SK-N-SH treated with all-trans-retinoic acid at 6 μM for 48 hours (cell line): ENCODE measurements around the gene IFT122.

Experiments used
- ATAC-seq: fragments of 200-7000 bp; cut with Tn5 transposase; 3 replicates; pipeline ENCODE4 v1.9.1; 2020; ENCODE audit warnings: mild to moderate bottlenecking, moderate library complexity
- BACH2 ChIP-seq: fragments of 250-450 bp; sonication (Bioruptor Pico); IDR thresholded peaks from 2 replicates; pipeline ENCODE4 v1.9.0; 2021; ENCODE audit warnings: mild to moderate bottlenecking, borderline replicate concordance
- CREB5 ChIP-seq: fragments of 250-450 bp; sonication (Bioruptor Pico); IDR thresholded peaks from 2 replicates; pipeline ENCODE4 v1.5.1; 2020; ENCODE audit warnings: low read depth, mild to moderate bottlenecking, moderate library complexity
- CSDC2 ChIP-seq: fragments of 250-450 bp; sonication (Bioruptor Pico); IDR thresholded peaks from 2 replicates; pipeline ENCODE4 v1.5.0; 2020; ENCODE audit warnings: mild to moderate bottlenecking, moderate library complexity
- CSRNP3 ChIP-seq: fragments of 250-450 bp; sonication (Bioruptor Pico); IDR thresholded peaks from 2 replicates; pipeline ENCODE4 v1.5.1; 2021; ENCODE audit warnings: mild to moderate bottlenecking, moderate library complexity
- ESRRG ChIP-seq: fragments of 250-450 bp; sonication (Bioruptor Pico); IDR thresholded peaks from 2 replicates; pipeline ENCODE4 v1.6.1; 2021; ENCODE audit warnings: mild to moderate bottlenecking
- GLIS3 ChIP-seq: fragments of 250-450 bp; sonication (Bioruptor Pico); IDR thresholded peaks from 2 replicates; pipeline ENCODE4 v1.5.0; 2020; ENCODE audit warnings: mild to moderate bottlenecking, moderate library complexity
- ISL1 ChIP-seq: fragments of 250-450 bp; sonication (Bioruptor Pico); IDR thresholded peaks from 2 replicates; pipeline ENCODE4 v2.1.2; 2022; ENCODE audit warnings: mild to moderate bottlenecking, moderate library complexity
- OSR1 ChIP-seq: fragments of 250-450 bp; sonication (Bioruptor Pico); IDR thresholded peaks from 2 replicates; pipeline ENCODE4 v1.8.0; 2022; ENCODE audit warnings: moderate library complexity, mild to moderate bottlenecking, inconsistent platforms
- POU6F1 ChIP-seq: fragments of 250-450 bp; sonication (Bioruptor Pico); IDR thresholded peaks from 2 replicates; pipeline ENCODE4 v1.8.0; 2021; ENCODE audit warnings: low read depth, mild to moderate bottlenecking, moderate library complexity, borderline replicate concordance
- PPARA ChIP-seq: fragments of 250-450 bp; sonication (Bioruptor Pico); IDR thresholded peaks from 2 replicates; pipeline ENCODE4 v1.5.0; 2020; ENCODE audit warnings: mild to moderate bottlenecking, borderline replicate concordance
- RARB ChIP-seq: fragments of 250-450 bp; sonication (Bioruptor Pico); IDR thresholded peaks from 2 replicates; pipeline ENCODE4 v1.8.0; 2021; ENCODE audit warnings: mild to moderate bottlenecking, moderate library complexity
- SNAI2 ChIP-seq: fragments of 250-450 bp; sonication (Bioruptor Pico); IDR thresholded peaks from 2 replicates; pipeline ENCODE4 v1.5.0; 2020; ENCODE audit warnings: mild to moderate bottlenecking, moderate library complexity
- TCF4 ChIP-seq: fragments of 250-450 bp; sonication (Bioruptor Pico); IDR thresholded peaks from 2 replicates; pipeline ENCODE4 v1.8.0; 2021; ENCODE audit warnings: mild to moderate bottlenecking, moderate library complexity, borderline replicate concordance
- TOX ChIP-seq: fragments of 250-450 bp; sonication (Bioruptor Pico); IDR thresholded peaks from 2 replicates; pipeline ENCODE4 v1.8.0; 2021; ENCODE audit warnings: mild to moderate bottlenecking, moderate library complexity, borderline replicate concordance
- TSHZ2 ChIP-seq: fragments of 250-450 bp; sonication (Bioruptor Pico); IDR thresholded peaks from 2 replicates; pipeline ENCODE4 v1.5.0; 2020; ENCODE audit warnings: mild to moderate bottlenecking, moderate library complexity
- ZC3H10 ChIP-seq: fragments of 250-450 bp; sonication (Bioruptor Pico); IDR thresholded peaks from 2 replicates; pipeline ENCODE4 v1.5.1; 2021; ENCODE audit warnings: mild to moderate bottlenecking, moderate library complexity
- ZFP3 ChIP-seq: fragments of 250-450 bp; sonication (Bioruptor Pico); IDR thresholded peaks from 2 replicates; pipeline ENCODE4 v1.5.0; 2020; ENCODE audit warnings: mild to moderate bottlenecking, moderate library complexity
- ZNF565 ChIP-seq: fragments of 450-650 bp; formaldehyde crosslinking; conservative IDR thresholded peaks from 2 replicates; pipeline ENCODE4 v1.5.0; 2020; ENCODE audit warnings: low read depth, mild to moderate bottlenecking, moderate library complexity
- ZNF70 ChIP-seq: fragments of 450-650 bp; formaldehyde crosslinking; IDR thresholded peaks from 2 replicates; pipeline ENCODE4 v1.5.0; 2020; ENCODE audit warnings: mild to moderate bottlenecking, moderate library complexity
- ZNF8 ChIP-seq: fragments of 450-650 bp; formaldehyde crosslinking; IDR thresholded peaks from 2 replicates; pipeline ENCODE4 v1.5.0; 2020; ENCODE audit warnings: mild to moderate bottlenecking, moderate library complexity

IFT122 gene

GRCh38 chr3:129503471-129504291 is 63.7 kb downstream of the IFT122 start:
- peak; percentile 45 for ATAC-seq
- no peak for TF ChIP-seq ZNF70 (CRISPR knock-in tag)
- TF ChIP-seq ZNF8 (CRISPR knock-in tag) = no peak
- no peak for TF ChIP-seq TOX
- TF ChIP-seq GLIS3 (CRISPR knock-in tag) = no peak
- no peak for TF ChIP-seq POU6F1 (CRISPR knock-in tag)
- no peak for TF ChIP-seq TCF4
- TF ChIP-seq ZNF565 (CRISPR knock-in tag) = no peak
- no peak for TF ChIP-seq ZFP3 (CRISPR knock-in tag)
- no peak for TF ChIP-seq OSR1 (CRISPR knock-in tag)
- TF ChIP-seq RARB = no peak
- TF ChIP-seq TSHZ2 (CRISPR knock-in tag) = no peak
- TF ChIP-seq CSDC2 = no peak
- TF ChIP-seq SNAI2 = no peak
- no peak for TF ChIP-seq PPARA (CRISPR knock-in tag)
- TF ChIP-seq ISL1 (CRISPR knock-in tag) = no peak
- TF ChIP-seq ESRRG (CRISPR knock-in tag) = no peak

- no peak for ATAC-seq
- no peak for TF ChIP-seq ESRRG (CRISPR knock-in tag)
- TF ChIP-seq BACH2 (CRISPR knock-in tag) = no peak
- no peak for TF ChIP-seq ZNF8 (CRISPR knock-in tag)
- no peak for TF ChIP-seq CSRNP3 (CRISPR knock-in tag)
- TF ChIP-seq ZC3H10 (CRISPR knock-in tag) = no peak
- TF ChIP-seq TCF4 = no peak
- no peak for TF ChIP-seq TSHZ2 (CRISPR knock-in tag)
- TF ChIP-seq GLIS3 (CRISPR knock-in tag) = no peak
- TF ChIP-seq POU6F1 (CRISPR knock-in tag) = no peak
- TF ChIP-seq CREB5 (CRISPR knock-in tag) = no peak
Measured at GRCh38 chr3:129504471-129505100, 64.6 kb downstream of the IFT122 start.
